Psoas muscle (tissue), 8 donors: ENCODE measurements around the gene DNAH10. TPM values are rescaled to one million over a fixed set of nuclear protein-coding genes. Genes with fewer than 3 reads are reported as not detected.

ENCODE experiments used
- ATAC-seq, 4 donors: fragments of 200-7000 bp; cut with Tn5 transposase; one replicate each; pipeline ENCODE4 v1.9.1; 2020; ENCODE audit warnings: moderate library complexity in 3 of 4, mild to moderate bottlenecking in 2 of 4
- DNase-seq, 2 donors: peaks; one replicate each; pipeline ENCODE4 v3.0.0-alpha.2; 2020
- H3K27ac ChIP-seq: fragments of 200-600 bp; one replicate; pipeline ENCODE4 v1.8.0; 2022
- H3K27me3 ChIP-seq, 3 donors: fragments of 200-600 bp in 1 of 3; one replicate each; pipeline versions ENCODE4 v1.6.1 to v1.8.0; 2013 to 2022; ENCODE audit warnings: low read length in 2 of 3, mild to moderate bottlenecking in 2 of 3, moderate library complexity in 1 of 3; ENCODE audit not compliant: insufficient read depth in 3 of 3
- H3K36me3 ChIP-seq, 2 donors: fragments of 200-600 bp in 1 of 2; one replicate each; pipeline versions ENCODE4 v1.6.1 to v1.8.0; 2013 to 2022; ENCODE audit warnings: low read depth in 1 of 2, mild to moderate bottlenecking in 1 of 2, moderate library complexity in 1 of 2; ENCODE audit not compliant: insufficient read depth in 1 of 2
- H3K4me1 ChIP-seq: fragments of 200-600 bp; one replicate; pipeline ENCODE4 v1.8.0; 2022
- H3K4me3 ChIP-seq: fragments of 200-600 bp; one replicate; pipeline ENCODE4 v1.8.0; 2022; ENCODE audit warnings: mild to moderate bottlenecking
- H3K9me3 ChIP-seq: fragments of 200-600 bp; one replicate; pipeline ENCODE4 v1.8.0; 2022
- WGBS, 3 donors: extraction: QIAGEN DNeasy Blood & Tissue Kit; methylation state at CpG; one replicate each; pipeline versions ENCODE4 v1.1.6 to v1.1.7; 2013; 5-methylcytosine and 5-hydroxymethylcytosine counted together
- intact Hi-C, 2 donors: fragments of 100-400 bp; cut with DNase I; formaldehyde crosslinking; loops; one replicate each; pipeline versions ENCODE4 v1.11.0 to v1.14.2; 2022
- polyA plus RNA-seq, 3 donors: library from polyadenylated mRNA; stranded (reverse); fragments of 200-250 nt; gene quantifications; one replicate each; pipeline ENCODE4 v1.2.3, GENCODE V29; 2013
- total RNA-seq, 4 donors: library from RNA; stranded (reverse); fragmentation: NEBNext Ultra II Directional in 2 of 4; extraction: Animal tissue kit (Norgen Biotek cat#: 25700) in 2 of 4; gene quantifications; one replicate each; pipeline versions ENCODE4 v1.2.1 to v1.2.4, GENCODE V29; 2021 to 2023
- TF ChIP-seq, protein P1 (sequence below): fragments of 200-600 bp; IDR thresholded peaks from one replicate; pipeline ENCODE4 v1.8.0; 2022; ENCODE audit warnings: antibody characterized with exemption
- donor health status: healthy with polysubstance abuse.
- donor health status: DM: no; HTN: no; CAD: no; lungs with moderate emphysema.
- donor health status: Bipolar disorder and iron deficiency.
- donor health status: healthy.
- donor health status: DM: yes; HTN: yes; CAD: no.
- donor health status: DM: no; HTN: no; CAD: no.
- donor health status: DM: no; HTN: no; CAD: no.
- donor health status: DM: yes; HTN: yes; CAD: no.

Gene DNAH10
- total and polyA plus RNA-seq, 7 donors = 0.01 to 0.84 (median 0.24) TPM; not detected in 1

- no peak for ATAC-seq
- WGBS, 3 donors = 80 to 85% (median 82%) methylated on average over 14 of the region's 14 CpGs
Observed at GRCh38 chr12:123879691-123880090, 117.6 kb downstream of the DNAH10 start.

GRCh38 chr12:123882161-123882705 lies 120.1 kb downstream of the DNAH10 start:
- ATAC-seq = no peak
- H3K9me3 ChIP-seq = no peaks in the 10 kb centered on the region

More at GRCh38 chr12:123879691-123880090, 117.6 kb downstream of the DNAH10 start:
- H3K27me3 ChIP-seq = no peaks in the 10 kb centered on the region
- no peaks in the 10 kb centered on the region for H3K4me1 ChIP-seq
- DNase-seq = no peak
- TF ChIP-seq, protein P1, sequence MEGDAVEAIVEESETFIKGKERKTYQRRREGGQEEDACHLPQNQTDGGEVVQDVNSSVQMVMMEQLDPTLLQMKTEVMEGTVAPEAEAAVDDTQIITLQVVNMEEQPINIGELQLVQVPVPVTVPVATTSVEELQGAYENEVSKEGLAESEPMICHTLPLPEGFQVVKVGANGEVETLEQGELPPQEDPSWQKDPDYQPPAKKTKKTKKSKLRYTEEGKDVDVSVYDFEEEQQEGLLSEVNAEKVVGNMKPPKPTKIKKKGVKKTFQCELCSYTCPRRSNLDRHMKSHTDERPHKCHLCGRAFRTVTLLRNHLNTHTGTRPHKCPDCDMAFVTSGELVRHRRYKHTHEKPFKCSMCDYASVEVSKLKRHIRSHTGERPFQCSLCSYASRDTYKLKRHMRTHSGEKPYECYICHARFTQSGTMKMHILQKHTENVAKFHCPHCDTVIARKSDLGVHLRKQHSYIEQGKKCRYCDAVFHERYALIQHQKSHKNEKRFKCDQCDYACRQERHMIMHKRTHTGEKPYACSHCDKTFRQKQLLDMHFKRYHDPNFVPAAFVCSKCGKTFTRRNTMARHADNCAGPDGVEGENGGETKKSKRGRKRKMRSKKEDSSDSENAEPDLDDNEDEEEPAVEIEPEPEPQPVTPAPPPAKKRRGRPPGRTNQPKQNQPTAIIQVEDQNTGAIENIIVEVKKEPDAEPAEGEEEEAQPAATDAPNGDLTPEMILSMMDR = no peak
- H3K9me3 ChIP-seq = no peaks in the 10 kb centered on the region
- H3K27ac ChIP-seq = no peak overlapping the region
- no peaks in the 10 kb centered on the region for H3K36me3 ChIP-seq
- H3K4me3 ChIP-seq = no peak overlapping the region
- intact Hi-C loops = no loop called here

DNA sequence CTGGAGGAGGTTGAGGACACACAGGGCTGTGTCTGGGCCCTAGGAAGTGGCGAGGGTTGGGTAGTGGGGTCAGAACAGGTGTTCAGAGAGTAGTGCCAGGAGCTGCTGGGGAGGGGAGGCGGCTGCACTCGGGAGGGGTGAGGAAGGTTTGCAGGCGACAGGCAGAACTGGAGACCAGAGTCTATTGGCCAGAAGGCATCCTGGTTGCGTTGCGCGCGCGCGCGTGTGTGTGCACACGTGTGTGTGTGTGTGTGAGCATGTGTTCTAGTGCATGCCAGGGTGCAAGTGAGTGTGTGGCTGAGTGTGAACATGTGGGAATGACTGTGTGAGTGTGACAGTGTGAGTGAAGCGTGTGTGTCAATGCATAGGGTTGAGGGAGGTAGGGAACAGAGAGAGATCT lies 124.2 kb downstream of the DNAH10 start:
- H3K27ac ChIP-seq = no peak overlapping the region
- TF ChIP-seq, protein P1 = no peak
- intact Hi-C loops = no loop called here
- 69 to 74% (median 71%) methylated on average over 13 of the region's 13 CpGs for WGBS, 3 donors
- DNase-seq = no peak
- peaks cover 0 to 29% (median 4%) of the 10 kb centered on the region in 3 donors for H3K27me3 ChIP-seq
- H3K36me3 ChIP-seq = no peaks in the 10 kb centered on the region
- H3K4me3 ChIP-seq = no peak overlapping the region
- no peaks in the 10 kb centered on the region for H3K9me3 ChIP-seq
- no peak for ATAC-seq
- H3K4me1 ChIP-seq = no peaks in the 10 kb centered on the region

More at GRCh38 chr12:123882161-123882705, 120.1 kb downstream of the DNAH10 start:
- Histone ChIP-seq H3K4me1 (no peaks in the 10 kb centered on the region), H3K27ac (no peak overlapping the region), H3K4me3 (no peak overlapping the region), H3K36me3 (no peaks in the 10 kb centered on the region), H3K27me3 (peaks cover 0 to 3% (median 2%) of the 10 kb centered on the region in 3 donors)
- no peak for DNase-seq
- intact Hi-C loops = no loop called here
- WGBS, 3 donors = 74 to 78% (median 78%) methylated on average over 8 of the region's 8 CpGs
- TF ChIP-seq, protein P1 = no peak

DNA sequence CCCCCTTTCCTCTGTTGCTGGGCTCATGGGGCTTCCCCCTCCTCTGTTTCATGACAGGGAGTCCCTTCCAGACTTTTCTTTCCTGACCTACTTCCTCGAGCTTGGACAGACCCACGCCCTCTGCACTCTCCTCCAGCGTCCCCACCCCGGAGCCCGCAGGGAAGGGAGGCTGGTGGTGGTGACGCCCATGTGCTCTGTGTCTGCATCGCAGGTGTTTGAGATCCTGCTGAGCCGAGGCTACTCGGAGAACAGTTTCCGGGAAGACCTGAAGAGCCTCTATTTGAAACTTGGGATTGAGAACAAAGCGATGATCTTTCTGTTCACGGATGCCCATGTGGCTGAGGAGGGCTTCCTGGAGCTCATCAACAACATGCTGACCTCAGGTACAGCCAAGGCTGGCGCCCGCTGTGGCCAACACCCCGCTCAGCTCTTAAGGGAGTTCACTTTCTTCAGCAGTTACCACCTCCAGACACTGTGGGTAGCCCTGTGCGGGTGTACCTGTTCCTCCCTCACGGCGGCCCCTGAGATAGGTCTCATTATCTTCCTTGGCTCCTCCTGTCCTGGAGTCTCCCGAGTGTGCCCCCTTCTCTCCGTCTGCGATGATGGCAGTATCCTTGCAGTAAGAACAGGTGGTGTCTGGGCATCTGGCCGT lies 125.0 kb downstream of the DNAH10 start:
- no peaks in the 10 kb centered on the region for H3K9me3 ChIP-seq
- no peak overlapping the region for H3K4me3 ChIP-seq
- no peak overlapping the region for H3K27ac ChIP-seq
- TF ChIP-seq, protein P1 = no peak
- DNase-seq = no peak
- no peaks in the 10 kb centered on the region for H3K4me1 ChIP-seq
- H3K27me3 ChIP-seq = peaks cover 0 to 29% (median 4%) of the 10 kb centered on the region in 3 donors
- no peak for ATAC-seq
- WGBS, 3 donors = 57 to 61% (median 57%) methylated on average over 22 of the region's 22 CpGs
- intact Hi-C loops = no loop called here
- no peaks in the 10 kb centered on the region for H3K36me3 ChIP-seq
